ENCODE results near the gene ACOX3. TPM values are rescaled to one million over a fixed set of nuclear protein-coding genes. Genes with fewer than 3 reads are reported as not detected.

Gene ACOX3
- total RNA-seq = 10 to 100 TPM; 21.6 to 26.8 TPM

DNA sequence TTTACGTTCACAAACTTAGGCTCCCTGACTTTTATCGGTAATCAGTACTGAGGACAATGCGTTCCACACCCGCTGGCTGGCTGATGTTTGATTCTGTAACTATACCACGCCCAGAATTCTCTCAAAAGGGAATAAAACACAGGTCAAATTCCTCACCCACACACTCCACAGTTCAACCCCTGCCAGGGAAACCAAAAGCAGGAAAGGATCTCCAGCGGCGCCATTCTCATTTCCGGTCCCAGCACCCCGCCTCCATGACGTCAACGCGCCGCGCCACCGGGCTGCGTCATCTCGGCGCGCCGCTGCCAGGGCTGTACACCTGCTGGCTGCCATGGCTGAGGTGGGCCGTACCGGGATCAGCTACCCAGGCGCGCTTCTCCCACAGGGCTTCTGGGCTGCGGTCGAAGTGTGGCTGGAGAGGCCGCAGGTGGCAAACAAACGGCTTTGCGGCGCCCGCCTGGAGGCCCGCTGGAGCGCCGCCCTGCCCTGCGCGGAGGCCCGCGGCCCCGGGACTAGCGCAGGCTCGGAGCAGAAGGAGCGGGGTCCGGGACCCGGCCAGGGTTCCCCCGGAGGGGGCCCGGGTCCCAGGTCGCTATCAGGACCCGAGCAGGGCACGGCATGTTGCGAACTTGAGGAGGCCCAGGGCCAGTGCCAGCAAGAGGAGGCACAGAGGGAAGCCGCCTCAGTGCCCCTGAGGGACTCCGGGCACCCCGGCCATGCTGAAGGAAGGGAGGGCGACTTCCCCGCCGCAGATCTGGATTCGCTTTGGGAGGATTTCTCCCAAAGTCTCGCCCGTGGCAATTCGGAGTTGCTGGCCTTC lies at the start of gene ACOX3, which contains the start of gene TRMT44:
Gene ACOX3 (minus strand): TSS at position 232 of the 820 bp plus-strand sequence. CDS start 24,202 bp downstream, outside the sequence.
Gene TRMT44 (plus strand): TSS at position 286 of the 820 bp plus-strand sequence. CDS start 46 bp downstream, at position 332.

Small RNA genes lying within 50 kb of the gene (small RNA-seq; reads per million reads assigned to genes)
- gene RNA5SP152 = 0.06 to 0.34 reads per million in 2 donors

Other genes with a start within 250 kb of the ACOX3 start
- gene SH3TC1, start 241.4 kb downstream of the ACOX3 start, total RNA-seq = 10 to 100 TPM; 26.2 to 47.3 TPM
- under 1 TPM; 0.34 to 0.67 TPM for gene HTRA3, start 171.0 kb downstream of the ACOX3 start, total RNA-seq
- 10 to 100 TPM; 17.6 to 22.0 TPM for gene TRMT44, start 54 bp upstream of the ACOX3 start, total RNA-seq
- not detected for gene GPR78, start 139.7 kb upstream of the ACOX3 start, total RNA-seq
- under 1 TPM in 1 of 2 donors, not detected in 1; 0.34 TPM for gene CPZ, start 152.0 kb upstream of the ACOX3 start, total RNA-seq